Measurements from ENCODE around the gene ZNF607.
A peak's percentile ranks its signal among the peaks of the same experiment; 100 is the strongest.
"Not testable (repeated sequence)": the region's sequence is repeated elsewhere in the genome, so short reads cannot be mapped to it uniquely, and the experiment has no call there.

The ZNF607 gene

DNA sequence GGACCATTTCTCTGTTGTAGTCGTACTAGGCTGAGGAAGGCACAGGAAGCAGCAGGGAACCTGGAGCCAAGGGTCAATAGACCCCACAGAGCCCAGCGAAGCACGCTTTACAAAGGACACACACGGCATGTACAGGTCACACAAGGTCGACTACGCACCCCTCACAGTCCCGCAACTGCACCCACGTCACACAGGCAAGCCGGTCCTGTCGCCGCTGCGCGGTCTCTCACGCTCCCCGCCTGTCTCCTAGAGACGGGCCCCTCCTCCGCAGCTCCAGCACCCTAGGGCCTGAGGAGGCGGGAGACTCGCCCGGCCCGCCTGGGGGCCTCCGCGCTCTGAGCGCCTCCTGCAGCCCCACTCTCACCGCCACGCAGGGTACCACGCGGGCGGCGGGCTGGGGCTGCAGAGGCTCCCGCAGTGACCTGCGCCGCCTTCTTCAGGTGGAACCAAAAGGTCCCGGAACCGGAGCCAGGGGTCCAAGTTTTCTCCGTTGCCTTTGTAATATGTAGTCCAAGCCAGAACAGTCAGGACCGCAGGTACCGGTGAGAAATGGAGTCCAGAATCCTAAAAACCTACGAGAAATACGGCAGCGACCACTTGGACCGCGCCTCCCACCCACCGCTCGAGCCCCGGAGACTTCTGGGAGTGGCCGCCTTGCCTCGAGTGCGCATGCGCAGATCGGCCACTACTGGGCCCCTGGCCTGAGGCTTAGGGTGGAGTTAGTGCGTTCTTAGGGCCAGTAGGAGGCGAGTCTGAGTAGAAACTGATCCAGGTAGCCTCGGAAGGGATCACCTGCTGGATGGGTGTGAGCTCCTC lies at the start of gene ZNF607:
ZNF607 (minus strand) TSS at position 651 of the 816 bp plus-strand sequence. CDS start 8,143 bp downstream, outside the sequence.
- peak; percentile 62 to 84 (median 69) for DNase-seq (ENCODE audit: low read depth in 3 of 3)

DNA sequence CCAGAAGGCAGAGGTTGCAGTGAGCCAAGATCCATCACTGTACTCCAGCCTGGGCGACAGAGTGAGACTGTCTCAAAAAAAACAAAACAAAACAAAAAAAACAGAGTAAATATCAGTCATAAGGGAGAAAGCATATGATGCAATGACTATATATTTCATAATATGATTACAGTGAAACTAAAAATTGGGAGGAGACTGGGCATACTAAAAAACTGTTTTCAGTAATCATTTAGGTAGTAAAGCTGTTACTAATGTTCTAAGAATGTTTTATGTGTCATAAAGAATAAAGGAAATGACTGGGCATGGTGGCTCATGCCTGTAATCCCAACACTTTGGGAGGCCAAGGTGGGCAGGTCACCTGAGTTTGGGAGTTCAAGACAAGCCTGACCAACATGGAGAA lies 43.9 kb upstream of the ZNF607 start:
- no peak for DNase-seq (ENCODE audit: low read depth in 3 of 3)

DNA sequence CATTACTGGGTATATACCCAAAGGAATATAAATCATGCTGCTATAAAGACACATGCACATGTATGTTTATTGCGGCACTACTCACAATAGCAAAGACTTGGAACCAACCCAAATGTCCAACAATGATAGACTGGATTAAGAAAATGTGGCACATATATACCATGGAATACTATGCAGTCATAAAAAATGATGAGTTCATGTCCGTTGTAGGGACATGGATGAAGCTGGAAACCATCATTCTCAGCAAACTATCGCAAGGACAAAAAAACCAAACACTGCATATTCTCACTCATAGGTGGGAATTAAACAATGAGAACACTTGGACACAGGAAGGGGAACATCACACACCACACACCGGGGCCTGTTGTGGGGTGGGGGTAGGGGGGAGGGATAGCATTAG lies 38.1 kb upstream of the ZNF607 start:
- DNase-seq (ENCODE audit: low read depth in 3 of 3): not testable (repeated sequence)

DNA sequence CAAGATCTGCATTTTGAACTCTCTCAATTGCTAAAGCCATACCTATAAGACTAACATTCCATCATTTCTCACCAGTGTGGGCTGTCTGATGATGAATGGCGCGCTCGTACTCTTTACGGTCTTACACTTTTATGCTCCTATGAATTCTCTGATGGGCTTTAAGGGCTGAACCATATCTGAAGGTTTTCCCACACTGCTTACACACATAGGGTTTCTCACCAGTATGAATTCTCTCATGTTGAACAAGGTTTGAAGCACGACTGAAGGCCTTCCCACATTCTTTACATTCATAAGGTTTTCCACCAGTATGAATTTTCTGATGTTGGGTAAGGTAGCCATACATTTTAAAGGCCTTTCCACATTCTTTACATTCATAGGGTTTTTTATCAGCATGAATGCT lies 18.8 kb upstream of the ZNF607 start:
- DNase-seq (ENCODE audit: low read depth in 3 of 3): no peak

DNA sequence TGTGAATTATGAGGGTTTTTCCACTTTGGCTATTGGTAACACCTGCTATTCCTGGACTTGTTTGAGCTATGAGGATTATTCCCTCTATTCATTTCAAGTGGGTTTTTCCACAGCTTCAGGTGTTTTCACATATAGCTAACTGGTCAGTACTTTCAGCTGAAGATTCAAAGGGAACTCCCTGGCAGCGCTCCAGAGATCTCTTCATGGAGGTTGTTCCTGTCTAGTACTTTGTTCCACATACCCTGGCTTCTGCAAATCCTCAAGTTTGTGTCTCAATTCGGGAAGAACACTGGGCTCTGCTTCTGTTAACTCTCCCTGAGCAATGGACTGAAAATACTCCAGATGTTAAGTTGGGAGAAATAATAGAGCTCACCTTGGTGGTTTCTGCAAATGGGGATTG lies 5.6 kb upstream of the ZNF607 start:
- no peak for DNase-seq (ENCODE audit: low read depth in 3 of 3)

DNA sequence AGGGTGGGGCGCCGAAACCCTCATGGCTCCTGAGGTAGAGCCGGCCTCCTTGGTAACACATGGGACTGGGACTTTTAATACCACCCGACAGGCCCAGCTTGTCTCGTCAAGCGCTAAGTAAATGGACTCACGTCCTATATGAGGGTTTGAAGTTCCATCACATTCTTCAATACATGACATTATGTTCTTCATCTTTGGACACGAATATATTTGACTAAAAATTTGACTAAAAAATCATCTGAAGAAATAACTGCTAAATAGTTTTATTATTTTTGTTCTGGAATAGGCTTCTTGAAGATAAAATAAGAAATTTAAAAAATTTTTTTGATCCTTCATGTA lies 335 bp upstream of the ZNF607 start:
- DNase-seq (ENCODE audit: low read depth in 3 of 3): no peak

DNA sequence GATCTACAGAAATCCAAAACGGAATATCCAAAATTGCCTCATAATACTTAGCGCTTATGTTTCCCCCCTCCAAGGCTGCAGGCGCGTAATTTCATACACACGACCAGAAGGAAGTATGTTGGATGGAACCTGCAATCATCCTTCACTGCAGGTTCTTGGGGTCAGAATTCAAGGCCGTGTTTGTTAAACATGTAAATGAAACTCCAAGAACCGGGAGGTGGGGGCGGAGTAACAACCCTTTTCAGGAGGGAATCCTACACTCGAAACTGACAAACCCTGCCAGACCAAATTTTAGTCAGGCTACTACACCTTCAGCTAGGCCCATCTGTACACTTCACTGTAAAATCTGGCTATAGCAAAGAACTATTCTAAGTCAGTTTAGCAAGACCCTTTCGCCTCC lies 1.3 kb downstream of the ZNF607 start:
- DNase-seq (ENCODE audit: low read depth in 3 of 3): no peak

DNA sequence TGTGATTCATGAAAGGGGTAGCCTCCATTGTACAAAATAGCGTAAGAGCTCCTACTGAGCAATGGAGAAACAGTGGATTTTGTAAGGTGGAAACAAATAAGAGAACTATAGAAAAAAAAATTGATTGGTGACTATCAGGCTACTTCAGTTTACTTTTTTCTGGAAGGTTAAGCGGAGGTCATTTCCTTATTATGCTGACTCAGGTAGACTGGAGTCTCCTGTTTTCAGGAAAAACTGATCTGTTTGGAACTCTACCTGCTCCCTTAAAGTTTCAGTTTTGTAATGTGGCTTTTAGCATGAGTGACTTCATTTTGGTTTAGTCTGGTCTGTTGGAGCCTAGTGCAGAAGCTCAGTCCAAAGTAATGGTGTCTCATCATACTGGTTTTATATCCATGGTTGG lies 3.4 kb downstream of the ZNF607 start:
- DNase-seq (ENCODE audit: low read depth in 3 of 3): no peak

DNA sequence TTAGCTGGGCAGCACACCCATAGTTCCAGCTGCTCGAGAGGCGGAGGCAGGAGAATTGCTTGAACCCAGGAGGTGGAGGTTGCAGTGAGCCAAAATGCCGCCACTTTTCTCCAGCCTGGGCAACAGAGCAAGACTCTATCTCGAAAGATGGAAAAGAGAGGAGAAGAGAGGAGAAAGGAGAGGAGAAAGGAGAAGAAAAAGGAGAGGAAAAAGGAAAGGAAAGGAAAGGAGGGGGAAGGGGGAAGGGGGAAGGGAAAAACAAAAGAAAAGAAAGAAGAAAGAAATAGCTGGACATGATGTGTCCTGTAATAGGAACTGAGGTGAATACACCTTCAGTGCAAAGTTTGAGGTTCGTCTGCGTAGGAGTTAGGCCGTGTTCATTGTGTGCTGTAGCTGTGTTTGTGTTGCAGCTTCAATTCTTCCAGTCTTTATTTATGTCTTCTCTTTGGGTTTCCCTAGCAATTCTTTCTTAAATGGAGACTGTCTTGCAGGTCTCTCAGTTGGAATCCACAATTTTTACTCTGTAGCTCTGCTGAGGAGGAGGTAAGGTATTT lies 13.4 kb downstream of the ZNF607 start:
- DNase-seq (ENCODE audit: low read depth in 3 of 3): no peak

DNA sequence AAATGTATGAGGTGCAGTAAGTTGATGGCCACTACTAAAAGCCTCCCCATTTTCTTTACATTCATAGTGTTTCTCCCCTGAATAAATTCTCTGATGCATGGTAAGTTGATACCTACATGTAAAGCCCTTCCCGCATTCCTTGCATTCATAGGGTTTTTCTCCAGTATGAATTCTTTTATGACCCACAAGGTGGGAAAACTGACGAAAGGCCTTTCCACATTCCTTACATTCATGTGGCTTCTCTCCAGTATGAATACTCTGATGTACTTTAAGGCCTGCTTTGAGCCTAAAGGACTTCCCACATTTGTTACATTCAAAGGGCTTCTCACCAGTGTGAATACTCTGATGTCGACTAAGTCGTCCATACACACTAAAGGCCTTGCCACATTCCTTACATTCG lies 20.5 kb downstream of the ZNF607 start:
- DNase-seq (ENCODE audit: low read depth in 3 of 3): no peak

DNA sequence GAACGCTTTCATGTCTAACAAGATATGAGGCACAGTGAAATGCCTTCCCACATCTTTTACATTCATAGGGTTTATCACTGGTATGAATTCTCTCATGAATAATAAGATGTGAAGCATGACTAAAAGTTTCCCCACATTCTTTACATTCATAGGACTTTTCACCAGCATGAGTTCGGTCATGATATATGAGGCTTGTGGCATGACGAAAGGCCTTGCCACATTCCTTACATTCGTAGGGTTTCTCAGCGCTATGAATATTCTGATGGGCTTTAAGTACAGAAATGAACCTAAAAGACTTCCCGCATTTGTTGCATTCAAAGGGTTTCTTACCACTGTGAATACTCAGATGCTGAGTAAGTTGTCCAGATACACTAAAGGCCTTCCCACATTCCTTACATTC lies 21.3 kb downstream of the ZNF607 start:
- no peak for DNase-seq (ENCODE audit: low read depth in 3 of 3)

DNA sequence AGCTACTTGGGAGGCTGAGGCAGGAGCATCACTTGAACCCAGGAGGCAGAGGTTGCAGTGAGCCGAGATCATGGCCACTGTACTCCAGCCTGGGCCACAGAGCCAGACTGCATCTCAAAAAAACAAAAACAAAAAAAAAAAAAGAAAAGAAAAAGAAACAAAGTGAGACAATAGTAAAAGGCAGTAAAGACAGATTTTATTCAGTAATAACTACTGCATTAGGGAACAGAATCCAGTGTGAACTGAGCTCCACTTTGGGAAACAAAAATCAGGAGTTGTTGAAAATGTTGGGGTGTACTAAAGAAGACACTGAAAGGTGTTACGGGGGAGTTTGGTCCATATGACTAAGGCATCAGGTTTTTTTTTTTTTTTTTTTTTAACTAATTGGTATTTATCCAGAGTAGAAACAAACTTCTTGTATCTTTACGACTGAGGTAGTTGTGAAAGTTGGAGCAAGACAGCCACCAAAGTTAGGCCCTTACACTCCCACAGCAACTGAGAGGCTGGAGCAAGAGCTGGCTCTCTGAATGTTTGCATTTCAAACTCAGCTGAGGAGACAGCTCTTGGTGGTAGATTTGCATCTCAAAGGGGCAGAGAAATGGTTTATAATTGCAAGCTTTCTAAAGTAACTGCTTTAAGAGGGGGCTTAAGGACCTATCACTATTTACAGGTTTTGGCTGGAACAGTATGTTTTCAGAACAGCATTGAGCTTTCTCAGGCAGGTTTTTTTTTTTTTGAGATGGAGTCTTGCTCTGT lies 24.2 kb downstream of the ZNF607 start:
- DNase-seq (ENCODE audit: low read depth in 3 of 3): no peak

DNA sequence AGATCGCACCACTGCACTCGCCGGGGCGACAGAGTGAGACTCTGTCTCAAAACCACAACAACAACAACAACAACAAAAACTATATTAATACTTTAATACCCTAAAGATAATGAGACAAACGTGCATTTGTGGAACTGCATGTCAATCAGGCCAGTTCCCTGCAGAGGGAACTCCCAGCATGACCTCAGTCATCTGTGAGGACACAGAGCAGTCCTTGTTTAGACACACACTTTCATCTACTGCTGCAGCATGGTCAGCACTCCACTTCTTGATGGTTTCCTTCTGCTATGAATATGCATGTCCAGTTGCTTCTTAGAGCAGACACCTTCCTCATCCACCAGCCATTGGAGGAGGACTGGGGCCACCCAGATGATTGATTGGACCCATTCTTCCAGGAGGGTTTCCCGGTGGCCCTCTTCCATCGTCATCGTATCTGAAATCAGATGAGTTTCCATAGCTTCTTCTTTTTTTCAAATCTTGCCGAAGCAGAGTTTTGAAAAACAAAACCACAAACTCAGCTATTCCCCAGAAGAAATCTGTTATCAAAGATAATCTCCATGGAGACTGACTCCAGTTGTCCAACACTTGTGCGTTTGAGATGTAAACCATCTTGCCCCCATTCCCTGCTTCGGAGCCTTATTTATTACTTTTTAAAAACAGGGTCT lies 26.5 kb downstream of the ZNF607 start:
- no peak for DNase-seq (ENCODE audit: low read depth in 3 of 3)

DNA sequence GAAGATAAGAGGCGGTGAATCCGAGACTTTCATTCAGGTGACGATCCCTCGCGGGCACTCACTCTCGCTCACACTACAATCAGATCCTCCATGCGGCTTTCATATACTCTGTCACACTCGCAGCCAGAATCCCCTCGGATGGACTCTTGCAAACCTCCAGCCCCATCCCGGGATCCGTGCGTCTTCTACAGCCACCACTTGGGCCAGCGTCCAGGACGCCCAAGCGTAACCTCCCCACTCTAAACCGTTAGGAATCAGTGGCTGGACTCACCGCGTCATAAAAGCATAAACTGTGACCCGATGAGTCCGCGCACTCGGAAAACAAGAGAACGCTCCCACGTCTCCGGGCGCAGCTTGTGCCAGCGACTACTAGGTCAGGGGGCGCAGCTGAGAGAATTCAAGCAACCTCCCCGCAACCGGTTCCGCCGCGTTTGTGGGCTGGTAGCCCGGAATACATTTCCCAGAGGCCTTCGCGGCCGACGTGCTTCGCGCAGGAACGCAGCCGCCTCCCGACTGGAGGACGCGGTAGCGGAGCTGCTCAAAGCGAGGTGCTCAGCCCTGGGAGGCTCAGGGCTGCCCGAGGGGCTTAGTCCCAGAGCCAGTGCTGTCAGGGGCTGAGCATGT lies 27.6 kb downstream of the ZNF607 start:
- DNase-seq (ENCODE audit: low read depth in 3 of 3): peak; percentile 63 to 80 (median 66)

DNA sequence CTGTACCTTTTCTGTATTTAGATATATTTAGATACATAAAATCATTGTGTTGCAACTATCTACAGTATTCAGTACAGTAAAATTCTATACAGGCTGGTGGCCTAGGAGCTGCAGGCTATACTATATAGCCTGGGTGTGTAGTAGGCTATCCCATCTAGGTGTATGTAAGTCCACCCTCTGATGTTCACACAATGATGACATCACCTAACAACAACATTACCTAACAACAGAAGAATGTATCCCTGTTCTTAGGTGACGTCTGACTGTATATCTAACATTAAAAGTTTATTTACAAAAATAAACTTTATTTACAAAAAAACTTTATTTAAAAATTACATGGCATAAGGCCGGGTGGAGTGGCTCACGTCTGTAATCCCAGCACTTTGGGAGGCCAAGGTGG lies 36.0 kb downstream of the ZNF607 start:
- DNase-seq (ENCODE audit: low read depth in 3 of 3): no peak

DNA sequence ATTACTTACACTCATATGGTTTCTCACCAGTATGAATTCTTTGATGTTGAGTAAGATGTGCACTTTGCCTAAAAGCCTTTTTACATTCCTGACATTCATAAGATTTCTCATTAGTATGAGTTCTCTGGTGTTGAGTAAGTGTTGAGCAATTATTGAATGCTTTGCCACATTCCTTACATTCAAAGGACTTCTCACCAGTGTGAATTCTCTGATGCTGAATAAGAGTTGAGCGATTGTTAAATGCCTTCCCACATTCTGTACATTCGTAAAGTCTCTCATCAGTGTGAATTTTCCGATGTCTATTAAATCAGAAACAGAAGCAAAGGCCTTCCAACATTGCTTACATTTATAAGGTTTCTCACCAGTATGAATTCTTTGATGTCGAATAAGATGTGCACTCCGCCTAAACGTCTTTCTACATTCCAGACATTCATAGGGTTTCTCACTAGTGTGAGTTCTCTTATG lies 50.1 kb downstream of the ZNF607 start:
- DNase-seq (ENCODE audit: low read depth in 3 of 3): no peak

DNA sequence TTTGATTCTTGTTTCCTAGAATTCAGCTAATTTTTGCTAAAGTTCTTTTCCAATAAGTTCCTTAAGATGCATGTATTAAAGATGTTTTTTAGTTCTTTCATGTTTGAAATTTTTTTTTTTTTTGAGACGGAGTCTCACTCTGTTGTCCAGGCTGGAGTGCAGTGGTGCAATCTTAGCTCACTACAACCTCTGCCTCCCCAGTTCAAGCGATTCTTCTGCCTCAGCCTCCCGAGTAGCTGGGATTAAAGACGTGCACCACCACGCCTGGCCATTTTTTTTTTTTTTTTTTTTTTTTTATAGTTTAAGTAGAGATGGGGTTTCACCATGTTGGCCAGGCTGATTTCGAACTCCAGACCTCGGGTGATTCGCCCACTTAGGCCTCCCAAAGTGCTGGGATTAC lies 62.4 kb downstream of the ZNF607 start:
- not testable (repeated sequence) for DNase-seq (ENCODE audit: low read depth in 3 of 3)

DNA sequence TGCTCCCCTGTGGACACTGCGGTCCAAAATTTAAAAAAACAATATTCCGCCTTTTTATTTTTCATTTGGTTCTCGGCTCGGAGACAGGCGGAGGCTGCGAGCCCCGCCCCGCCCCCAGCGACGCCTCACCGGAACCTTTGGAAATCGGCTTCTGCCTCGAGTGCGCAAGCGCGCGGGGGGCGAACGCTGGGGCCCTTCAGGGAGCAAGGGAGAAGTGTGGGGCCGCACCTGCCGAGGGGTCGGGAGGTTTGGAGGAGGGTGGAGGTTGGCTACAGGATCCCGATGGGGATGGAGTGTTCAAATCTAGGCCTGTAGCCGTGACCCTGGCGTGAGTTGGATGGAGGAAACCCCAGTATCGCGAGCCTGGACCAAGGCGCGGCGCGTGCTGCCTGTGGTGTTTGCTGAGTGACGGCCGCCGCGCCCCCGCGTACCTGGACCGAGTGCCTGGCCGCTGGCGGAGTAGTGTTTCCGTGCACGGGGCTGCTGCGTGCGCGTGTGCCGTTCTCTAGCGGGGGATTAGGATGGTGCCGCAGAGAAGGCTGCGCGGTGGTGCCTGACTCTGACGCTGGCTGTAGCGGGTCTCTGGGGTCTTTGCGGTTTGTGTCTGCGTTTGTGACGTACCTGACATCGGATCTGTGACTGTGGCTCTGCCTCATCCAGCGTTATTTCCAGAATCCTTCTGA lies 63.7 kb downstream of the ZNF607 start:
- peak; percentile 70 to 86 (median 73) for DNase-seq (ENCODE audit: low read depth in 3 of 3)

DNA sequence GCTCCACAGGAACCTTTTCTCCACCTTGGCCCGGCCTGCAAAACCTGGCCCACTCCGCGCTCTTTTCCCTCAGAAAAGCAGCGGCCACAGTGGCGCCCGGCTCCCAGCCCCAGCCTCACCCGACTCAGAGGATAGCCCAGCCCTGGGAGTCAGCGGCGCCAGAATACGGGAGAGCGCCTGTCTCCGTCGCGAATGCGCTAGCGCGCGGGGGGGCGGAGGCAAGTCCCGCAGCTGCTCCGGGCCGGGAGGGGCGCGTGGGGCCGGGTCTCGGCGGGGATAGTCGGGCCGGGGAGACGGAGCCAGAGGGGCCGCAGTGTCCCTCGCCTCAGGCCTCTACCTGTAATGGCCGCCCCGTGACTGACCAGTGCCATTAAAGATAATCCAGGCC lies 64.3 kb downstream of the ZNF607 start, which contains the start of gene ZFP30:
ZFP30 (minus strand) TSS at position 165 of the 388 bp plus-strand sequence. CDS start 7,643 bp downstream, outside the sequence.
- DNase-seq (ENCODE audit: low read depth in 3 of 3): peak; percentile 62 to 74 (median 69)

DNA sequence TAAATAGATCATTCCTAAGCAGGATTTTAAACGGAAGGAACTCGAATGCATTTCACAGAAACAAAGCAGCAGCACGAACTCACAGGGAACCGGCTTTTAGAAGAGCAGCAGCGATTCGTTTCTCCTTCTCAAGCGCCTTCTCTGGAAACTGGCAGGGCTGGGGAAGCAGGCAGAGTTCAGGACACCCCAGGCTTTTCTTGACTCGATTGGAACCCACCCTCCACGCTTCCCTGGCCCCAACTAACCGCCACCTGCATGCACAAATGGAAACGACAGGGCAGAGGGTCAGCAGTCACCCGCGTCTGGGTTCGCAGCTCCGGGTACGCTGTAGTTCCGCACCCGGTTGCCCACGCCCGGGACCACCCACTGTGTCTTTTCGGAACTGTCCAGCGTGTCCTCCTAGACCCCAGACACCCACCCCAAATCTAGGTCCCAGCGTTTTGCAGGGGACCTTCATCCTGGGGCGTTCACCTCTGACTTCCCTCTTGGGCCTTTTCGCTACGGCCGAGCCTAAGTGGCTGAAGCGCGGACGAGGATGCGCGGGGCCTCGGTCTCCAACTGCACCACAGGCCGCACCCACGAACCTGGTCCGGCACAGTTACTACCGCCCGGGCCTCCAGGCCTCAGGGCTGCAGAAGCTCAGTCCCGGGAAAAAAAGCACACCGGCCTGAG lies 64.8 kb downstream of the ZNF607 start:
- peak in 2 of 3 experiments; percentile 4 to 14 for DNase-seq (ENCODE audit: low read depth in 3 of 3)

Measured in stimulated activated CD4-positive, alpha-beta T cell treated with anti-CD3 and anti-CD28 coated beads, TNF-alpha, amount 100 ng/mL, for 24 hours (primary cell).